DND-41 (cell line): ENCODE measurements around the gene VLDLR.

Source experiments
- EZH2 ChIP-seq: IDR thresholded peaks from 3 replicates; pipeline ENCODE4 v1.6.1; 2012; ENCODE audit warnings: borderline replicate concordance, low read depth, mild to moderate bottlenecking, moderate library complexity, low read length, inconsistent platforms; ENCODE audit not compliant: severe bottlenecking
- TF ChIP-seq, protein P1 (sequence below): IDR thresholded peaks from 2 replicates; pipeline ENCODE4 v1.5.1; 2012; ENCODE audit warnings: borderline replicate concordance, low read length, moderate library complexity, mild to moderate bottlenecking; ENCODE audit not compliant: poor library complexity, severe bottlenecking; ENCODE audit errors: extremely low read depth

- TF ChIP-seq, protein P1, sequence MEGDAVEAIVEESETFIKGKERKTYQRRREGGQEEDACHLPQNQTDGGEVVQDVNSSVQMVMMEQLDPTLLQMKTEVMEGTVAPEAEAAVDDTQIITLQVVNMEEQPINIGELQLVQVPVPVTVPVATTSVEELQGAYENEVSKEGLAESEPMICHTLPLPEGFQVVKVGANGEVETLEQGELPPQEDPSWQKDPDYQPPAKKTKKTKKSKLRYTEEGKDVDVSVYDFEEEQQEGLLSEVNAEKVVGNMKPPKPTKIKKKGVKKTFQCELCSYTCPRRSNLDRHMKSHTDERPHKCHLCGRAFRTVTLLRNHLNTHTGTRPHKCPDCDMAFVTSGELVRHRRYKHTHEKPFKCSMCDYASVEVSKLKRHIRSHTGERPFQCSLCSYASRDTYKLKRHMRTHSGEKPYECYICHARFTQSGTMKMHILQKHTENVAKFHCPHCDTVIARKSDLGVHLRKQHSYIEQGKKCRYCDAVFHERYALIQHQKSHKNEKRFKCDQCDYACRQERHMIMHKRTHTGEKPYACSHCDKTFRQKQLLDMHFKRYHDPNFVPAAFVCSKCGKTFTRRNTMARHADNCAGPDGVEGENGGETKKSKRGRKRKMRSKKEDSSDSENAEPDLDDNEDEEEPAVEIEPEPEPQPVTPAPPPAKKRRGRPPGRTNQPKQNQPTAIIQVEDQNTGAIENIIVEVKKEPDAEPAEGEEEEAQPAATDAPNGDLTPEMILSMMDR: no peak
- TF ChIP-seq EZH2: no peak
Measured at GRCh38 chr9:2676466-2676865, 54.9 kb downstream of the VLDLR start.
